PFSK-1 (cell line): ENCODE data around the gene SRD5A3.

ENCODE experiments used
- POLR2AphosphoS5 ChIP-seq: IDR thresholded peaks from 2 replicates; pipeline ENCODE4 v1.6.1; 2012; ENCODE audit warnings: low read depth, mild to moderate bottlenecking, control low read depth, low read length, moderate library complexity
- REST ChIP-seq, 2 experiments: IDR thresholded peaks; 2 replicates each; pipeline versions ENCODE4 v1.6.1 to v1.8.0; 2011 to 2012; ENCODE audit warnings: low read depth in 2 of 2, low read length in 2 of 2, control low read depth in 1 of 2, inconsistent platforms in 1 of 2, mild to moderate bottlenecking in 1 of 2, moderate library complexity in 1 of 2; ENCODE audit not compliant: insufficient read depth in 1 of 2
- SIN3A ChIP-seq: IDR thresholded peaks from 2 replicates; pipeline ENCODE4 v1.6.1; 2012; ENCODE audit warnings: mild to moderate bottlenecking, low read length, moderate library complexity, borderline replicate concordance; ENCODE audit not compliant: insufficient read depth
- TAF1 ChIP-seq: IDR thresholded peaks from 2 replicates; pipeline ENCODE4 v1.6.1; 2012; ENCODE audit warnings: low read length, control low read depth, borderline replicate concordance; ENCODE audit not compliant: insufficient read depth

- TF ChIP-seq TAF1: no peak
- TF ChIP-seq SIN3A: no peak
- TF ChIP-seq POLR2AphosphoS5: no peak
- TF ChIP-seq REST (IDR thresholded peaks at IDR 0.05; ENCODE audit: insufficient read depth in 1 of 2, low read depth in 2 of 2, low read length in 2 of 2): no peak
These were observed 60.5 kb downstream of the SRD5A3 start for GRCh38 chr4:55406545-55406944.
